Ishikawa (cell line): ENCODE results near the gene SH3RF3.

ENCODE experiments used
- CEBPB ChIP-seq: IDR thresholded peaks from 2 replicates; pipeline ENCODE4 v1.6.1; 2012
- CREB1 ChIP-seq: IDR thresholded peaks from 2 replicates; pipeline ENCODE4 v1.6.1; 2012; ENCODE audit warnings: low read depth
- EGR1 ChIP-seq: IDR thresholded peaks from 2 replicates; pipeline ENCODE4 v1.6.1; 2012
- EP300 ChIP-seq: IDR thresholded peaks from 2 replicates; pipeline ENCODE4 v1.6.1; 2012; ENCODE audit warnings: borderline replicate concordance
- FOXM1 ChIP-seq: IDR thresholded peaks from 2 replicates; pipeline ENCODE4 v1.6.1; 2012; ENCODE audit warnings: low read depth, borderline replicate concordance
- NFIC ChIP-seq: IDR thresholded peaks from 2 replicates; pipeline ENCODE4 v1.6.1; 2012
- RAD21 ChIP-seq: IDR thresholded peaks from 2 replicates; pipeline ENCODE4 v1.6.1; 2012; ENCODE audit warnings: low read depth
- TAF1 ChIP-seq: IDR thresholded peaks from 2 replicates; pipeline ENCODE4 v1.6.1; 2012; ENCODE audit warnings: low read depth, mild to moderate bottlenecking
- TCF12 ChIP-seq: IDR thresholded peaks from 2 replicates; pipeline ENCODE4 v1.6.1; 2012; ENCODE audit warnings: low read depth
- TEAD4 ChIP-seq: IDR thresholded peaks from 2 replicates; pipeline ENCODE4 v1.6.1; 2012
- YY1 ChIP-seq: IDR thresholded peaks from 2 replicates; pipeline ENCODE4 v1.6.1; 2012; ENCODE audit warnings: low read depth
- ZBTB7A ChIP-seq: IDR thresholded peaks from 2 replicates; pipeline ENCODE4 v1.6.1; 2012; ENCODE audit warnings: low read depth
- TF ChIP-seq, protein P1 (sequence below): IDR thresholded peaks from 2 replicates; pipeline ENCODE4 v1.6.1; 2012
- TF ChIP-seq, protein P2 (sequence below): IDR thresholded peaks from 2 replicates; pipeline ENCODE4 v1.6.1; 2012
- TF ChIP-seq, protein P3 (sequence below): IDR thresholded peaks from 2 replicates; pipeline ENCODE4 v1.6.1; 2012; ENCODE audit warnings: low read depth, mild to moderate bottlenecking

Gene SH3RF3

DNA sequence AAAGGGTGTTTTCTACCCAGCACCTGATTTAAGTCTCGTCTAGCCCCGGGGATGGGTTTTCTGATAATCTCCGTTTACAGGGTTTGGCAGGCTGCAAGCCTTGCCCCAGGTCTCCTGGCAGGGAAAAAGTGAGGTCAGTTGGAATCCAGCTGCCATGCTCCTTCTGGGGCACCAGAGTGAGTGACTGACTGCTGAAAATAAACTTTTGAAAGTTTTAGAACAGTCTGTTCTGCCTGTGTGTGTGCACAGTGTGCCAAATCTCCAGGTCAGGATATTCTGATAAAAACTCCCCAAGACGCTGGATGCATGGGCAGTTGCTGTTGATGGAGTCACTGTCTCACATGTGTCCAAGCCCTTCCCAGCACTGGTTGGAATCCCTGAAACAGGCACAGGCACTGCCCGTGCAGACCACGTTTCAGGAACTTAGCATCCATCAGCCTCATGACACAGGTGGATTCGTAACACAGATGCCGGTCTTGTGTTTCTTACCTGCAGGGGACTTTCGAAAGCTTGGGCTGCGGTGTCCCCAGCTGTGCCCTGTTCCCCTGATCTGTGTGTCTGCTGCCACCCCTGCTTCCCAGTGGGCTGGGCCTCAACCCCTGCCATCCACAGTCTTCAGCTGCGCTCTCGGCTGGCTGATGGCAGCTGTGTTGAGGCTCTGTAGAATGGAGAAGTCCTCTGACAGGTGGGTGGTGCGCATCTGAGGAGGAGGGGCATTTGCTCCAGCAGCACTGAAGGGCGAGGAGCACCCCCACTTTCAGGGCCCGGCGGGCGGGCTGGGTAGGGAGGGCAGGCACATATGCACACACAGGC lies 65.0 kb downstream of the SH3RF3 start:
- TF ChIP-seq CEBPB = no peak
- TF ChIP-seq FOXM1 = no peak
- no peak for TF ChIP-seq TAF1

DNA sequence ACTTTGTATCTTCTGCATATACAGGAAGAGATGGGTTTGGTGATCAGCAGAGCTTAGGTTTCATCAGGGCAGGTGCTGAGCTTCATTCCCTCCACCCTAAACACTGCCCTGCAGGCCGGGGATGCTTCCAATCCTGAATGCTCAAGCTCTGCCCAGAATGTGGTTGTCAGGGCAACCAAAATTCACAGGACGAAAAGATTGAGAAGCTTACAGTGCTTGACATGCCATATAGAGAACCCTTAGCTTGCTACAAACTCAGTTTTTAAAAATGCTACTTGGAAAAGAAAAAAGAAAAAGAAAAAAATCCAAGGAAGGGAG lies 65.6 kb downstream of the SH3RF3 start:
- TF ChIP-seq TAF1 (no peak), TCF12 (no peak), NFIC (no peak), EP300 (no peak), FOXM1 (no peak), YY1 (no peak), RAD21 (no peak)
- TF ChIP-seq, protein P1, sequence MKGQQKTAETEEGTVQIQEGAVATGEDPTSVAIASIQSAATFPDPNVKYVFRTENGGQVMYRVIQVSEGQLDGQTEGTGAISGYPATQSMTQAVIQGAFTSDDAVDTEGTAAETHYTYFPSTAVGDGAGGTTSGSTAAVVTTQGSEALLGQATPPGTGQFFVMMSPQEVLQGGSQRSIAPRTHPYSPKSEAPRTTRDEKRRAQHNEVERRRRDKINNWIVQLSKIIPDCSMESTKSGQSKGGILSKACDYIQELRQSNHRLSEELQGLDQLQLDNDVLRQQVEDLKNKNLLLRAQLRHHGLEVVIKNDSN = no peak
- TF ChIP-seq, protein P2, sequence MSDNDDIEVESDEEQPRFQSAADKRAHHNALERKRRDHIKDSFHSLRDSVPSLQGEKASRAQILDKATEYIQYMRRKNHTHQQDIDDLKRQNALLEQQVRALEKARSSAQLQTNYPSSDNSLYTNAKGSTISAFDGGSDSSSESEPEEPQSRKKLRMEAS = no peak

DNA sequence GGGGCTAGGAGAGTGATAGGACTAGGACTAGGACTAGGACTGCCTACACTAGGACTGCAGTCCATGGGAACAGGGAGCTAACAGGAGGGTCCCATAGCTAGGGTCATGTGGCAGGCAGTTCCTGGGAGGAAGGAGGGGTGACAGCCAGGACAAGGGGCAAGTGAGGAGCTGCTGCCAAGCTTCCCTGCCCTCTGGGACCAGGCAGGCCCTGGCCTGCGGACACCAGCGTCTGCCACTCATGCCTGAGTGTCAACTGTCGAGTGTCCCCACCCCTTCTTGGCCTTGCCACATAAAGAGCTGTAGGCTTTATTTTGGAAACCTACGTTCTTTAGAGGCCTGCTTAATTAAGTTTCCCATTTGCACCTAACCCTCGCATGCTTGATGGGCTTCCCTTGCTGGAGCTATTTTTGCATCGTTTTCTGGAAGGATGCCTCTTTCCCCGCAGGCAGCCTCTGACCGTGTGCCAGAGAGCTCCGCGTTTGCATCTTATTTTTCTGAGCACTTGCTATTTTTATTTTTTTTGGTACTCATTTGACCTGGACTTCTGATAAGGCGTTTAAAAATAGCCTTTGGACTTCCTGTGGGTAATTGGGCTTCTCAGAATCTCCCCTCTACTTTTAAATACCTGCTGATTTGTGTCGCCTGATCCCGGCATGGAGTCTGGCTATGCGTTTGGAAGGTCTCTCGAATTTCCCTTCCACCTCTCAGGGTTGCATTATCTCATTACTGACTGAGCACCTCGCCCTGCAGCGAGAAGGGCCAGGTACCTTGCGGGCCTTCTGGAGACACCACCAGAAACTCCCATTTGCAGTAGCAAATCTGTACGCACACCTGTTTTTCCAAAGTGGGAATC lies 66.4 kb downstream of the SH3RF3 start:
- TF ChIP-seq, protein P2 = no peak
- TF ChIP-seq TAF1 = no peak
- no peak for TF ChIP-seq TEAD4
- TF ChIP-seq NFIC = no peak
- no peak for TF ChIP-seq CREB1
- no peak for TF ChIP-seq EP300
- no peak for TF ChIP-seq EGR1
- TF ChIP-seq, protein P1 = no peak
- TF ChIP-seq FOXM1 = no peak
- TF ChIP-seq RAD21 = no peak
- TF ChIP-seq ZBTB7A = no peak
- no peak for TF ChIP-seq CEBPB
- no peak for TF ChIP-seq TCF12
- TF ChIP-seq YY1 = no peak
- TF ChIP-seq, protein P3, sequence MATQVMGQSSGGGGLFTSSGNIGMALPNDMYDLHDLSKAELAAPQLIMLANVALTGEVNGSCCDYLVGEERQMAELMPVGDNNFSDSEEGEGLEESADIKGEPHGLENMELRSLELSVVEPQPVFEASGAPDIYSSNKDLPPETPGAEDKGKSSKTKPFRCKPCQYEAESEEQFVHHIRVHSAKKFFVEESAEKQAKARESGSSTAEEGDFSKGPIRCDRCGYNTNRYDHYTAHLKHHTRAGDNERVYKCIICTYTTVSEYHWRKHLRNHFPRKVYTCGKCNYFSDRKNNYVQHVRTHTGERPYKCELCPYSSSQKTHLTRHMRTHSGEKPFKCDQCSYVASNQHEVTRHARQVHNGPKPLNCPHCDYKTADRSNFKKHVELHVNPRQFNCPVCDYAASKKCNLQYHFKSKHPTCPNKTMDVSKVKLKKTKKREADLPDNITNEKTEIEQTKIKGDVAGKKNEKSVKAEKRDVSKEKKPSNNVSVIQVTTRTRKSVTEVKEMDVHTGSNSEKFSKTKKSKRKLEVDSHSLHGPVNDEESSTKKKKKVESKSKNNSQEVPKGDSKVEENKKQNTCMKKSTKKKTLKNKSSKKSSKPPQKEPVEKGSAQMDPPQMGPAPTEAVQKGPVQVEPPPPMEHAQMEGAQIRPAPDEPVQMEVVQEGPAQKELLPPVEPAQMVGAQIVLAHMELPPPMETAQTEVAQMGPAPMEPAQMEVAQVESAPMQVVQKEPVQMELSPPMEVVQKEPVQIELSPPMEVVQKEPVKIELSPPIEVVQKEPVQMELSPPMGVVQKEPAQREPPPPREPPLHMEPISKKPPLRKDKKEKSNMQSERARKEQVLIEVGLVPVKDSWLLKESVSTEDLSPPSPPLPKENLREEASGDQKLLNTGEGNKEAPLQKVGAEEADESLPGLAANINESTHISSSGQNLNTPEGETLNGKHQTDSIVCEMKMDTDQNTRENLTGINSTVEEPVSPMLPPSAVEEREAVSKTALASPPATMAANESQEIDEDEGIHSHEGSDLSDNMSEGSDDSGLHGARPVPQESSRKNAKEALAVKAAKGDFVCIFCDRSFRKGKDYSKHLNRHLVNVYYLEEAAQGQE = no peak

DNA sequence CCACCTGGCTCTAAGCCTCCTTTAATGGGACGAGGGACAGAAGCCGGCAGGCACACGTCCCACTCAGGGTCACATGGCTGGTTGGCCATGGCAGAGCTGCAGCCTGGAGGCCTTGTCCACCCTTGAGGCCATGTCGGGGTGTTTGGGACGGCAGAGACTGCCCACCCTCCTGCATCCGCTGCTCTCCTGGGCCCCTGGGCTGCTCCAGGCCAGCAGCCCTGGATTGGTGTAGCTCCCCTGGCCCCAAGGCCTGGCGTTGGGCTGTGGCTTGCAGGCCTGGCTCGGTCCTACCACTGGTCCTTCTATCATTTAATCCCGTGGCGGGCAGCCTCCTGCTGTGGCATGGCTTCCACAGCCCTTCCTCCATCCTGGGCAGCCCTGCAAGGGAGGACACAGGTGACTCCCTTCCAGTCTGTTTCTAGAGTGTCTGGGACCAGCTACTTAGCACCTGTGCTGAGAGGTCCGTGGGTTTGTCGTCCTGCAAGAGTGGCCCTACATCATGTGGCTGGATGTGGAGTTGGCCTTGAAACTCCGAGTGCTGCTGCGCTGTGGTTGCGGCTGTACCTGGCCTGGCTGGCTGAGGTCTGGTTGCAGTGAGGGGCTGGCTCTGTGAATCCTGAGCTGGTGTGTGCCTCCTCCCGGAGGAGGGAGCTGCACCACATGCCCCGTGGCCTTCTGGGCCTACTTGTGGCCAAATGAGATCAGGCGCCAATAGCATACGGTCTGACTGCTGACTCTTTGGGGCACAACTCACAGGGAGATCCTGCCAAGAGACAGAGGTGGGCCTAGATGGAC lies 67.3 kb downstream of the SH3RF3 start:
- TF ChIP-seq, protein P1 = no peak
- TF ChIP-seq EGR1 (no peak), TCF12 (no peak)

DNA sequence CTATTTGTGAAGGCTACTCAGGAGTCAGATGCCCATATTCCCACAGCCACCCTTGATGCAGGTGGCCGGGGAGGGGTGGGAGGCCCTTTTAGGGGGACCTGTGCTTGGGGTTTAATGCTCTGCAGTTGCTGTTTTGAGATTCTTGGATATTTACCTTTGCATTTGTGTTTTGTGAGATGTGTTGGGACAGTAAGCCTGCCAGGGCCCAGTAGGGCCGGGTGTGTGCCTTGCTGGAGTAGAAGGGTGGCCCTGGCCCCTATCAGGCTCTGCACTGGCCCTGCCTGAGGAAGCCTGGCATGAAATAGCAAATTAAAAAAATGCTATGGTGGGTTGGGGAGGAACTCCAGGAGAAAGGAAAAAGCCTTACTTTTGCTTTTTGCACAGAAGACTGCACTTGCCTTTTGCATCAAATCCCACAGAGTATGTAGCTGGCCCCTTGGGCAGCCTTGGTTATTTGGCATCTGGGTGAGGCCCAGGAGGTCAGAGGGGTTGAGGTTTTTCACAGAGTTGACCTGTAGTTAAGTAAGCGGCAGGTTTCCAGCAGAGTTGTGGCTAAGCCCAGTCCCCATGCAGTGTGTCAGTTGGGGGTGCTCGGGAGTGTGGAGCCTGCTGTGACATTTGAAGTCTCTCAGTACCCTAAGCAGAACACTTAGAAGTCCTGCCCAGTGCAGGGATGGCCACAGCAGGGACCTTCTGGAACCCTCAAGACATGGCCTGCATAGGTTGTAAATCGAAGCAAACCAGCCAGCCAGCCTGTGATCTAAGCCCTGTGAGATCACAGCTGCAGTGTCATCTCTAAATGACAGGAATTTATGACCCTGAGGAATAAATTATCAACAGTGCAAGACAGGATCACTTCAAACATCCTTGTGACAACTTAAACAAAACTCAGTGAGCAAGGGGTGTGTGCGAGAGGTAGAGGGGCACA lies 68.8 kb downstream of the SH3RF3 start:
- TF ChIP-seq EGR1 (no peak), CREB1 (no peak), CEBPB (no peak), FOXM1 (no peak), TAF1 (no peak), YY1 (no peak)
- TF ChIP-seq, protein P2 = no peak
- TF ChIP-seq, protein P1 = no peak
